Measurements from ENCODE around the gene RRP1B. TPM values are rescaled to one million over a fixed set of nuclear protein-coding genes. Genes with fewer than 3 reads are reported as not detected.

Gene RRP1B
- total RNA-seq, 4 donors from 2014 or later = 12.5 to 24.7 (median 18.9) TPM

DNA sequence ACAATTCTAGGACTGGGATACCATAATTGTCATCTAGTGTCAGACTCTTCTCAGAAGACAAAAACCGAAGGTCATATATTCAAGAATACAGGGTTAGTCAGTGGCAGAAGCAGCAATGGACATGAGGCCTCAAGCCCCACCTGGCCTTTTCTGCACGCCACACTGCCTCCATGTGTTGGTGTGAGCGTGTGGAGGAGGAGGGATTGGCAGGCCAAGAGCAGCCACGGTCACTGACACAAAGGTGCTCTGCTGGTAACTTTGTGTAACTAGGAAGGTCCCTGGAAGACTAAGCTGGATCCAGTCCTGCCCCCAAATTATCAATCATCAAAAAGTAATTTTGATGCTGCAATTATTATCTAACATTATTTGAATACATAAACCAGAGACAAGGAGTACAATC, 35.0 kb upstream of the RRP1B start:
- in situ Hi-C loops (cut with MboI; ENCODE audit: low sequenced_read_pairs in 4 of 4) (no loop called here), intact Hi-C loops (cut with DNase I; ENCODE audit: low total_unique reads) (no loop called here)
- Histone ChIP-seq H3K27me3 (no peaks in the 10 kb centered on the region), H3K9me3 (no peaks in the 10 kb centered on the region), H3K36me3 (no peaks in the 10 kb centered on the region), H3K27ac (no peak overlapping the region), H3K4me1 (no peaks in the 10 kb centered on the region), H3K4me3 (no peak overlapping the region)
- ATAC-seq = no peak
- TF ChIP-seq, protein P1, sequence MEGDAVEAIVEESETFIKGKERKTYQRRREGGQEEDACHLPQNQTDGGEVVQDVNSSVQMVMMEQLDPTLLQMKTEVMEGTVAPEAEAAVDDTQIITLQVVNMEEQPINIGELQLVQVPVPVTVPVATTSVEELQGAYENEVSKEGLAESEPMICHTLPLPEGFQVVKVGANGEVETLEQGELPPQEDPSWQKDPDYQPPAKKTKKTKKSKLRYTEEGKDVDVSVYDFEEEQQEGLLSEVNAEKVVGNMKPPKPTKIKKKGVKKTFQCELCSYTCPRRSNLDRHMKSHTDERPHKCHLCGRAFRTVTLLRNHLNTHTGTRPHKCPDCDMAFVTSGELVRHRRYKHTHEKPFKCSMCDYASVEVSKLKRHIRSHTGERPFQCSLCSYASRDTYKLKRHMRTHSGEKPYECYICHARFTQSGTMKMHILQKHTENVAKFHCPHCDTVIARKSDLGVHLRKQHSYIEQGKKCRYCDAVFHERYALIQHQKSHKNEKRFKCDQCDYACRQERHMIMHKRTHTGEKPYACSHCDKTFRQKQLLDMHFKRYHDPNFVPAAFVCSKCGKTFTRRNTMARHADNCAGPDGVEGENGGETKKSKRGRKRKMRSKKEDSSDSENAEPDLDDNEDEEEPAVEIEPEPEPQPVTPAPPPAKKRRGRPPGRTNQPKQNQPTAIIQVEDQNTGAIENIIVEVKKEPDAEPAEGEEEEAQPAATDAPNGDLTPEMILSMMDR (IDR thresholded peaks at IDR 0.05 in 4 of 5, conservative IDR thresholded peaks at IDR 0.05 in 1 of 5) = no peak
- no peak for TF ChIP-seq POLR2A (IDR thresholded peaks at IDR 0.05)
- DNase-seq = no peak

DNA sequence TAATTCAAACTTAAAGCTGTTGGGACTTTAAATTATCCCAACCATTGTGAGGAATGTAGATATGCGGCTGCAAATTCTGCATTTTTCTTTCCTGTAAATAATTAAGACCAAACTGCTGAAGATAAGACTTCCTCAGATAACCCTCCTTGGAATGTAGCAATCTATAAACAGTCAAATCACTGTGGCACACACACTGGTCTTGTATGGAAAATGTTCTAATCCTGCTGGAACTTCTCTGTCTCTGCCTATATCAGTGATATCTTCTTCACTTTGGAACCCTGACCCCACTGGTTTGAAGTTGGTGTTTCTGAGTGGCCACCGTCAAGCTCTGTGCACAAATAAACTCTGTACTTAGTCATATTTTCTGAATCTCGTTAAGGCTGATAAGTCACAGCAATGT, 33.0 kb upstream of the RRP1B start:
- ATAC-seq = no peak
- intact Hi-C loops (cut with DNase I; ENCODE audit: low total_unique reads) = no loop called here

DNA sequence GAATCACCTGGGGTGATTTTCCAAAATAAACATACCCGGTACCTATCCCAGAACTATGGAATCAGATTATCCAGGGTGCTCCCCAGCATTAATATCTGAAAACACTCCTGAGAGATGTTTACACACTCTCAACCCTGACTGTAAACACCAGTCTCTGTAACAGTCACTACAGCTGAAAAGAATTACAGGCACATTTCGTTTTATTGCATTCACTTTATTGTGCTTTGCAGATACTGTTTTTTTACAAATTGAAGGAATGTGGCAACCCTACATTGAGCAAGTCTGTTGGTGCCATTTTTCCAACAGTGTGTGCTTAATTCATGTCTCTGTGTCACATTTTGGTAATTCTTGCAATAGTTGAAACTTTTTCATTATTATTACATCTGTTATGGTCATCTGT, 31.8 kb upstream of the RRP1B start:
- no peaks in the 10 kb centered on the region for H3K36me3 ChIP-seq
- in situ Hi-C loops (cut with MboI; ENCODE audit: low sequenced_read_pairs in 4 of 4) = no loop called here
- H3K4me1 ChIP-seq = no peaks in the 10 kb centered on the region

More for the DNA sequence above, 33.0 kb upstream of the RRP1B start:
- Histone ChIP-seq H3K27me3 (no peaks in the 10 kb centered on the region), H3K4me1 (no peaks in the 10 kb centered on the region), H3K27ac (no peak overlapping the region), H3K4me3 (no peak overlapping the region), H3K9me3 (no peaks in the 10 kb centered on the region), H3K36me3 (no peaks in the 10 kb centered on the region)
- in situ Hi-C loops (cut with MboI; ENCODE audit: low sequenced_read_pairs in 4 of 4) = no loop called here
- TF ChIP-seq POLR2A (IDR thresholded peaks at IDR 0.05) = no peak
- TF ChIP-seq, protein P1 (IDR thresholded peaks at IDR 0.05 in 4 of 5, conservative IDR thresholded peaks at IDR 0.05 in 1 of 5) = no peak
- DNase-seq = no peak

DNA sequence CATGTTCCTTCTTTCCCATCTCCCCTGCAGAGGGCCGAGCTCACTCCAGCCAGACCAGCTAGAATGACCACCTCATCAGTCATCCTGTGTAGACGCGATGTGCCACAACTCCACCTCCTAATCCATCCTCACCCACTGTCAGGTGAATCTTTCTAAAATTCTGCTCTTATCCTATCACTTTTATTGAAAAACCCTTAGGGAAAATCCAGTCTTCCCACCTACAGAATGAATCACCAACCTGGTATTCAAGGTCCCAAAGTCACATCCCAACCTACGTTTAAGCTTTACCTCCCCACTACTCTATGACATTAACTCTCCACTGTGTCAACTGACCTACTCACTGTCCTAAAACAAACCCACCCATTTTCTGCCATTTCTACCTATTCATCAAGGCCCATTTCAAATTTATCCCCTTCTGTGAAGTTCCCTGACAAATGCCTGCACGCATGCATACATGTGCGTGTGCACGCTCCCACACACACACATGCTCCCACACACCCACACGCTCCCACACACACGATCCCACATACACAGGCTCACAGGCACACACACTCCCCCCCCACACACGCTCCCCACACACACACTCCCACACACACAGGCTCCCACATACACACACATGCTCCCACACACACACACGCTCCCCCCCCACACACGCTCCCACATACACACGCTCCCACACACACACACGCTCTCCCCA, 27.8 kb upstream of the RRP1B start:
- in situ Hi-C loops (cut with MboI; ENCODE audit: low sequenced_read_pairs in 4 of 4) = no loop called here
- no peak for ATAC-seq

More for the DNA sequence above, 31.8 kb upstream of the RRP1B start:
- no peak for ATAC-seq
- no peak overlapping the region for H3K4me3 ChIP-seq
- no peaks in the 10 kb centered on the region for H3K9me3 ChIP-seq
- no peaks in the 10 kb centered on the region for H3K27me3 ChIP-seq
- TF ChIP-seq, protein P1 (IDR thresholded peaks at IDR 0.05 in 4 of 5, conservative IDR thresholded peaks at IDR 0.05 in 1 of 5) = no peak
- no peak for TF ChIP-seq POLR2A (IDR thresholded peaks at IDR 0.05)
- no peak overlapping the region for H3K27ac ChIP-seq
- intact Hi-C loops (cut with DNase I; ENCODE audit: low total_unique reads) = no loop called here
- DNase-seq = no peak

More for the DNA sequence above, 27.8 kb upstream of the RRP1B start:
- intact Hi-C loops (cut with DNase I; ENCODE audit: low total_unique reads) = no loop called here
- Histone ChIP-seq H3K27ac (no peak overlapping the region), H3K27me3 (no peaks in the 10 kb centered on the region), H3K4me1 (no peaks in the 10 kb centered on the region), H3K36me3 (no peaks in the 10 kb centered on the region), H3K9me3 (no peaks in the 10 kb centered on the region), H3K4me3 (no peak overlapping the region)
- TF ChIP-seq, protein P1 (IDR thresholded peaks at IDR 0.05 in 4 of 5, conservative IDR thresholded peaks at IDR 0.05 in 1 of 5) = no peak
- TF ChIP-seq POLR2A (IDR thresholded peaks at IDR 0.05) = no peak
- DNase-seq = no peak

Measured in gastrocnemius medialis (tissue), 4 donors.